GM12872 (cell line): ENCODE results near the gene FAM171A1.

Source experiments
- TF ChIP-seq, protein P1 (sequence below): IDR thresholded peaks from 3 replicates; pipeline ENCODE4 v1.5.1; 2011; ENCODE audit warnings: low read depth, mild to moderate bottlenecking, low read length, moderate library complexity; ENCODE audit not compliant: insufficient read depth

FAM171A1 gene

DNA sequence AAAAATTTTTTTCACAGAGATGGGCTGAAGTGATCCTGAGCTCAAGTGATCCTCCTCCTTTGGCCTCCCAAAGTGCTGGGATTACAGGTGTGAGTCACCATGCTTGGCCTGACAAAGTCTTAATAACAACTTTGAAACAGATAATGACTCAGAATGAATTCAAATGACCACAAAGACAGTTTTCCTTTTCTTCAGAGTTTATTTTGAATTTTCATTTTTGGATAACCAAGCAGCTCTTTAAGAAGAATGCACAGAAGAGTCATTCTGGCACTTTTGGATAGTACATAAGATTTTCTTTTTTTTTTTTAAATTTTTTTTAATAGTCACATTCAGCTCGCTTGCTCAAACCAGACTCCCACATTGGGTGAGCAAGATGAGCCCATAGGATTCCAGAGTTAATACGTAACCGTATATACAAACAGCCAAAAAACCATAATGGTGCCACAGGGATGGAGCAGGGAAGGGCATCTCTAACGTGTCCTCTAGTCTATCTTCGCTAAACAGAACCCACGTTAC is 159.6 kb downstream of the FAM171A1 start:
- TF ChIP-seq, protein P1, sequence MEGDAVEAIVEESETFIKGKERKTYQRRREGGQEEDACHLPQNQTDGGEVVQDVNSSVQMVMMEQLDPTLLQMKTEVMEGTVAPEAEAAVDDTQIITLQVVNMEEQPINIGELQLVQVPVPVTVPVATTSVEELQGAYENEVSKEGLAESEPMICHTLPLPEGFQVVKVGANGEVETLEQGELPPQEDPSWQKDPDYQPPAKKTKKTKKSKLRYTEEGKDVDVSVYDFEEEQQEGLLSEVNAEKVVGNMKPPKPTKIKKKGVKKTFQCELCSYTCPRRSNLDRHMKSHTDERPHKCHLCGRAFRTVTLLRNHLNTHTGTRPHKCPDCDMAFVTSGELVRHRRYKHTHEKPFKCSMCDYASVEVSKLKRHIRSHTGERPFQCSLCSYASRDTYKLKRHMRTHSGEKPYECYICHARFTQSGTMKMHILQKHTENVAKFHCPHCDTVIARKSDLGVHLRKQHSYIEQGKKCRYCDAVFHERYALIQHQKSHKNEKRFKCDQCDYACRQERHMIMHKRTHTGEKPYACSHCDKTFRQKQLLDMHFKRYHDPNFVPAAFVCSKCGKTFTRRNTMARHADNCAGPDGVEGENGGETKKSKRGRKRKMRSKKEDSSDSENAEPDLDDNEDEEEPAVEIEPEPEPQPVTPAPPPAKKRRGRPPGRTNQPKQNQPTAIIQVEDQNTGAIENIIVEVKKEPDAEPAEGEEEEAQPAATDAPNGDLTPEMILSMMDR, result no peak

- TF ChIP-seq, protein P1, result no peak
Measured at GRCh38 chr10:15210521-15210920, 160.6 kb downstream of the FAM171A1 start.

DNA sequence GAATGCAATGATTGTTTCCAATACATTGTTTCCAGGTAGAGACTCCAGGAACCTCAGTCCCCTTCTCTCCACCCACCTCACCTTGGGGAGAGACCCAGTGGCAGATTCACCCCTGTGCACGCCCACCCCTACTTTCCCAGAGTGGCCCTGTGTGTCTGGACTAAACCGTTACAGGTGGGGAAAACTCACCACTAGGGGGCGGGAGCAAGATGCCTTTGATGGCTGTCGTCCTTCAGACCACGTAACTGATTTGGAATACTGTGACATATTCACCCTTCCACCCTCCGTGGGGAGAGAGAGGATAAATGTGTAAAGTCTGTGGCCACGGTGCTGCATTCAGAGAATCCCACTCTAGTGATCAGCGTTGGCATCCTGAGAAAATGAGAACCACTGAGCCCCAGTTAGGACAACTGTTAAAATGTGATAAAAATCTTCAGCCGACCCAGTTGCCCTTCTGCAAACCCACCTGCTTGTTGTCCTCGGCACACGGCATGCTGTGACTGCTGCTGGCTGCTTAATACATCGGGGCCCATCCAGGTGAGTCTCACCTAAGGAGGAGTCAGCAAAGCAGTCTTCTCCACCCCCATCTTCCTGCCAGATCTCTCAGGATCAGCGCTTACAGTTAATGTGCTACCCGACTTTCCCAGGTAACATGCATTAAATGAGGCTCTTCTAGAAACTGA is 161.1 kb downstream of the FAM171A1 start:
- TF ChIP-seq, protein P1, result peak; percentile 92

- TF ChIP-seq, protein P1, result no peak
Measured at GRCh38 chr10:15208221-15208620, 162.9 kb downstream of the FAM171A1 start.

DNA sequence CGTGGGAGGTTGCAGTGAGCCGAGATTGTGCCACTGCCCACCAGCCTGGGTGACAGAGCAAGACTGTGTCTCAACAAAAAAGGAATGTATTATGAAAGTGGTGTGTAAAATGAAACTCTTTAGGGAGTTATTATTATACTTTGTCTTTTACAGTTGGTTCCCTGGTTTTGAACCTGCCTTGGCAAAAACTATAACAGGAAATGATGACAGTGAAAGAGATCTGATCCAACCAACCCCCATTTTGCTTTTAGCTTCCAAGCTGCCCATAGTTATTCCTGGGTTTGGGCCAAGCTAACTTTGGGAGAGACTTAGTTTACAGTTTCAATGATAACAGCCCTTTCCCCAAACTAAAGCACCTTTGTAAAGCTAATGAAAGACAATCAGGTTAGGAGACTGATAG is 168.4 kb downstream of the FAM171A1 start:
- TF ChIP-seq, protein P1, result no peak

DNA sequence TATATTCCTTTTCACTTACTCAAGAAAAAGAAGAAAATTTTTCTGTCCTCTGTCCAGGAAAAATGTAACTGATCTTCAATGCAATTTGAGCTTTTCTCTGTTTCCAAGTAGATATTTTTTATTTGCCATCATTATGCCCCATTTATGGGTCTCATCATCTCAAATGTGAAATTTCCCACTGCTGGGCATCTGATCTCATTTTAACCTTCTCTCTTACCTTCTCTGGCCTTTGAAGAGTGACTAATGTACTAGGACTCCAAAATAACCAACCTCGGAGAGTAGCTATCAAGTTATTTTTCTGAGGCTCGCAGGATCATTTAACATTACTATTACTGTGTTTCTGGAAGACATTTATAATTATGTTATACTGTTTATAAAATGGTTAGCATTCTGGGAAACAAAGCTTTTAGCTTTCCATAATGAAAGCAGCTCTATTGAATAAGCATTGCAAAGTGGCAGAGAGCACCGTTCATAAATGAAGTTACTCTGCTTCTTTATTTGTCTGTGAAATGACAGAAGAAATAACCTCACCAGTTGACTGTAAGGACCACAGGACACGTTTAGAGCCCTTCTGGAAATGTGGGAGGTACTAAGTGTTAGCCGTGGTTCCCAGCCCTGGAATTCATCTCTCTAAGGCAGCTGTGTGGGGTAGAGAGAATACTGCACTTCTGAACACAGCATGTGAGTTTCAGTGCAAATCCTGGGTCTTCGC is 169.3 kb downstream of the FAM171A1 start:
- TF ChIP-seq, protein P1, result no peak

DNA sequence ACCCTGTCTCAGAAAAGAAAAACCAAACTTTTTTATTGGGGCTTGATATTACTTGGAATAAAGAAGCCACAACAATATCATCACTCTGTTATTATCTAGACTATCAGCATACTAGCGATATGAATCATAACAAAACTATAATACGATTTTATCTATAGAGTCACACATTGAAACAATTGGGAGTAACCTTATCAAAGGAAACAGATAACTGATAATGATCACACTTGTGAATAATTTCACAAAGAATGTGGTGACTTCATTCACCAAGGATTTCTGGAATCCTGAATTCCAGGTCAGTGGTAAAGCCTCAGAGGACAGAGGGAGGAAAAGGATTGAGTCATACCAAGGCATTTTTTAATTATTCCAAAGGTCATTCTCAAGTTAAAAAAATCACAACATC is 170.5 kb downstream of the FAM171A1 start:
- TF ChIP-seq, protein P1, result no peak
